ENCODE data around the gene HBS1L. TPM values are rescaled to one million over a fixed set of nuclear protein-coding genes. Genes with fewer than 3 reads are reported as not detected.

HBS1L gene
- total and polyA plus RNA-seq, 10 of the 15 experiments (the other 5 are each of a cell fraction or from before 2014, with no cell fraction given) = 58.7 to 142 (median 78.8) TPM

DNA sequence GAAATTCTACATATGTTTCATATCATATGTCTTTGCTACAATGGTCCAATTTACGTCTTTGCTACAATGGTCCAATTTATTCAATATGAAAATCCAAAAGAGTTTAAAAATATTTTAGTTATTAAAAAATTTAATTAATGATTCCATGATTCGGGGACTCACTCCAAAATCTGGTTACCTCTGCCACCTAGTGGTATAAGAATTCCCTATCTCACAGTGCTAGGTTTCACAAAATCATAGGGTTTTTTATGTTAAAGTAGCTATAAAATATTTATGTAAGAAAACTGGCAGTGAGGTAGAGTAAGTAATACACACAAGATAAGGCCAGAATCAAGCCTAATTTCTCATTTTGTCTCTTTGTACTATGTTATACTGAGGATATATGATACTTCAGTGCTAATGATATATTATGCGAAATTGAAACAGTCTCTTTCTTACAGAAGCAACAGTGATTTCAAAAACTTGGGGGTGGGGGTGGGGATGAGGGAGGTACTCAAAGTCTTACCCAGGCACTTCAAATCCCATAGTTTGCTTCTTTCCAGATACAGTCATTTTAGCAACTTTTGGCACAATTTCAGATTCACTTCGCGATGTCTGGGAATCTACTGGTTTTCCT, 52.3 kb downstream of the HBS1L start:
- DNase-seq (ENCODE audit: low read depth, low spot score) = no peak
- TF ChIP-seq RAD21 (IDR thresholded peaks at IDR 0.05; ENCODE audit: insufficient read depth, low read depth, low read length) (peak; percentile 65), IKZF1 (conservative IDR thresholded peaks at IDR 0.05) (0 out of 2 replicates have a peak, but pooled peaks have one; percentile 6), CTCF (IDR thresholded peaks at IDR 0.05 in 2 of 3, conservative IDR thresholded peaks at IDR 0.05 in 1 of 3; ENCODE audit: control insufficient read depth in 2 of 3, extremely low read depth in 1 of 3, insufficient read depth in 1 of 3, low read depth in 3 of 3, low read length in 3 of 3) (peak; percentile 42 to 45 (median 44); a peak in 4 of 6 replicates), POLR2A (IDR thresholded peaks at IDR 0.05; ENCODE audit: low read depth, low read length) (no peak), EED (IDR thresholded peaks at IDR 0.05; ENCODE audit: low read depth) (0 out of 2 replicates have a peak, but pooled peaks have one; percentile 8), ATF2 (IDR thresholded peaks at IDR 0.05; ENCODE audit: low read length) (peak; percentile 14; the same call in 1 of the 2 replicates)
- H3K4me1 ChIP-seq (ENCODE audit: control insufficient read depth, insufficient read depth, low read length) = peaks cover 11% of the 10 kb centered on the region
- RAD21 ChIA-PET (ENCODE audit: unreplicated experiment) = interaction anchor here (0.6 to 2.5 kb wide), 11 partner anchors 19 to 426 kb away, joined by 3 to 15 read pairs (median 4); partner anchors contain the start of genes HBS1L and MYB
- in situ Hi-C loops (cut with MboI) (loop anchor here (25.0 kb wide), 1 partner anchor 1285 kb away; the partner anchor contains the start of gene BCLAF1), intact Hi-C loops (cut with micrococcal nuclease; ENCODE audit: unreplicated experiment) (loop anchor here (2.0 to 10.0 kb wide), 8 partner anchors 24 to 1048 kb away; partner anchors contain the start of gene TBPL1)
- no peaks in the 10 kb centered on the region for H3K27me3 ChIP-seq (replicated peaks in 1 of 2; ENCODE audit: control insufficient read depth in 2 of 2, insufficient read depth in 2 of 2, low read length in 1 of 2)
- SMC1A ChIA-PET (ENCODE audit: uncharacterized antibody, unreplicated experiment) = interaction anchor here (0.6 to 5.0 kb wide), 12 partner anchors 8 to 422 kb away, joined by 3 to 45 read pairs (median 3); partner anchors contain the start of gene HBS1L
- CTCF ChIA-PET = interaction anchor here (0.8 to 3.7 kb wide), 16 partner anchors 9 to 422 kb away, joined by 3 to 28 read pairs (median 3); no protein-coding TSS in a partner anchor
- peaks cover 3% of the 10 kb centered on the region for H3K79me2 ChIP-seq (ENCODE audit: control insufficient read depth, insufficient read depth, low read length)
- WGBS (ENCODE audit: insufficient coverage, insufficient replicate concordance, low lambda C conversion rate, missing lambda C conversion rate) = 44% methylated on average over 5 of the region's 5 CpGs
- no peak overlapping the region for H2AFZ ChIP-seq (ENCODE audit: control insufficient read depth, low read depth, low read length)
- no TSS peak for BruUV-seq (replicated peaks)
- FAIRE-seq = no peak
- peak overlapping the region; percentile 41 for H3K9ac ChIP-seq (ENCODE audit: control insufficient read depth, insufficient read depth, low read length)
- H4K20me1 ChIP-seq (ENCODE audit: control insufficient read depth, insufficient read depth) = no peaks in the 10 kb centered on the region
- H3K27ac ChIP-seq (ENCODE audit: control insufficient read depth, insufficient read depth) = peak overlapping the region; percentile 88
- H3K4me3 ChIP-seq = no peak overlapping the region; the same call in 1 of the 2 replicates
- H3K4me2 ChIP-seq (ENCODE audit: control insufficient read depth, insufficient read depth) = peak overlapping the region; percentile 82
- peak; percentile 64 for ATAC-seq
- no peaks in the 10 kb centered on the region; the same call in 2 of the 3 replicates for H3K9me3 ChIP-seq (replicated peaks; ENCODE audit: control insufficient read depth, insufficient read depth, low read length)
- H3K36me3 ChIP-seq (ENCODE audit: control insufficient read depth in 2 of 2, insufficient read depth in 2 of 2, low read length in 1 of 2) = peaks cover 0 to 1% of the 10 kb centered on the region in 2 experiments; a peak in 1 of 4 replicates
- POLR2A ChIA-PET = interaction anchor here (0.6 kb wide), 1 partner anchor 13 kb away, joined by 3 read pairs; no protein-coding TSS in a partner anchor

Data from GM12878 (cell line).